Activated CD4-positive, alpha-beta T cell treated with anti-CD3 and anti-CD28 coated beads for 1 hour (primary cell): ENCODE measurements around the gene SORCS2.

Experiments used
- DNase-seq: peaks from one replicate; pipeline ENCODE4 v3.0.0-alpha.2; 2020

SORCS2 gene

GRCh38 chr4:7778510-7779431 is 586.4 kb downstream of the SORCS2 start:
- no peak for DNase-seq

DNA sequence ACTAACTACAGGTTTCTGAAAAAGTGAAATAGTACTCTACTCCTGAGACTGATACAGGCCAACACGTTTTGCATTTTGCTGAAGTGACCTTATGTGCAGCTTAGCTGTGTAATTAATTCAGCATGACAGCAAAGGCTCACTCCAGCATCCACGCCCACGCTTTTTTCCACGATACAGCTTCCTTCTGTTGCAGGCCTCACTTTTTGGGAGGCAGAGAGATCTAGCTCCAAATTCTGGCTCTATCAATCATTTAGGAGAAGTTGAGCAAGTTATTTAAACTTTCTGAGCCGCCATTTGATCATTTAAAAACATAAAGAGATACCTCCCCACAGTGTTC is 587.1 kb downstream of the SORCS2 start:
- DNase-seq: no peak

DNA sequence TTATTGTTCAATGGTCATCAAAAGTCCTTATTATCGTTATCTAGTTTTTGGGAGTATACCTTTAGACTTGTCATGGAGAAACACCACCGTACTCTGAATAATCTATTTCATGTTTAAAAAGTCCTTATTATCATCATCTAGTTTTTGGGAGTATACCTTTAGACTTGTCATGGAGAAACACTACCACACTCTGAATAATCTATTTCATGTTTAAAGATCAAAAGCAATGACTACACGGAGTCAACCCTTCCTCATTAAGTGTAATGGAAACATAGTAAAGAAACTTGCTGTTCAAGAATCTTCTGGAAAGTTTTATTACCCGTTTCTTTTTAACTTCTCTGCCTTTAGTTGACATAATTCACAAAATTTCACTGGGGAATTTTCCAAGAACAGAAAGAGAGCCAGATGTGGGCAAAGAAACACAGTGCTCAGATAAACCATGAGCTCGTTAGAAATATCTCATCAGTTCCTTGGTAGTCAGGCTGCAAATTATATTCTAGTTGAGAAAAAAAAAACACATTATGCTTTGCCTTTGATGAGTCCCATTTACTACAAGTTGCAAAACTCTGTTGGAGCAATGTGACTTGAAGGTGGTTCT is 588.5 kb downstream of the SORCS2 start:
- DNase-seq: no peak

DNA sequence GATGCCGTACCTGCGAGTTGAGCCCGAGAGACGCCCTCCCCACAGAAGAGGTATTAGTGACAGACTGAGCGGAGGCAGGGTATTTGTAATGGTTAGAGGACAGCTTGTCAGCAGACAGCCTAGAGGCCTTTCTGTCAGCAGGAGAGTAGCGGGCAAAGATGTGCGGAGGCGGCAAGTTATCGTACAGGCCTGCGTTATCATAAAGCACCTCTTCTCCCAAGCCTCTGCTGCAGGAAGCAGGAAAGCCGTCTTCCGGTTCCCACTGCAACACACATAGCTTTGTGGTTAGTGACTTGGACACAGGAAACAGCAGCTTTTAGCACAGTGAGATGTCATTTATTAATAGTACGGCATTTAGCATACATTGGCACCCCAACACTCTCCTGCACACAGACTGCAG is 589.0 kb downstream of the SORCS2 start:
- DNase-seq: no peak

DNA sequence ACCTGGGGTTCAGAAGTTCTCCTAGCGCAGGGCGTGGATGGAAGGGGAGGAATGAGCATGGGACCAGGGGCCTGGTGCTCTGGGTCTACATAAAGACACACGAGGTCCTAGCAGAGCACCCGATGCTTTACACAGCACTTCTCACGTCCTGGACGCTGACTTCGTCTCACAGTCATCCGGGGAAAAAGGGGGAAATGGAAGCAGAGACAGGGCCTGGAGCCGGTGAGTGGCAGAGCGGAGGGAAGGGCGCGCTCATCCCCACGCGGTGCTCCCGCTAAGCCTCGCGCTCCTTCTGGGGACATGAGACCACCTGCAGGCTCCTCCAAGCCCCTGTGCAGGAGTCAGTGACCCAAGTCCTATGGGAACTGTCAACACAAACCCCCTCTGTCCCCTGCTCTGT is 589.7 kb downstream of the SORCS2 start:
- no peak for DNase-seq

GRCh38 chr4:7782783-7783182 is 590.4 kb downstream of the SORCS2 start:
- no peak for DNase-seq

DNA sequence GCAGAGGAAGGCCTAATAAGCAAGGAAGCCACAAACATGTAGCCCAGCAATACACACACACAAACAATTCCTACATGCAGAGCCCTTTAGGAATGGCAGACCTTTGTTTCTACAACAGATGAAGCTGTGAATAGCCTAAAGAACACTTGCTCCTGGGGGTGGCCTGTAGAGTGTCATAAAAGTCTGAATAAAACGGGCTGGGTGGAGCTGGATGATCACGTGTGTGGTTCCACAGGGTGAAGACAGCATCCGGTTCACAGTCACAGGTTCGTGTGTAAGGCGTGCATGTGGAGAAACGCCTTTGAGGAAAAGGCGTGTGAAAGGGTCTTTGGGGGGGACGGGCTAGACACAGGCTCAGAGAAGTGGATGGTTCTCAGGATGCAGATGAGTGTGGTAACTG is 591.2 kb downstream of the SORCS2 start:
- no peak for DNase-seq

DNA sequence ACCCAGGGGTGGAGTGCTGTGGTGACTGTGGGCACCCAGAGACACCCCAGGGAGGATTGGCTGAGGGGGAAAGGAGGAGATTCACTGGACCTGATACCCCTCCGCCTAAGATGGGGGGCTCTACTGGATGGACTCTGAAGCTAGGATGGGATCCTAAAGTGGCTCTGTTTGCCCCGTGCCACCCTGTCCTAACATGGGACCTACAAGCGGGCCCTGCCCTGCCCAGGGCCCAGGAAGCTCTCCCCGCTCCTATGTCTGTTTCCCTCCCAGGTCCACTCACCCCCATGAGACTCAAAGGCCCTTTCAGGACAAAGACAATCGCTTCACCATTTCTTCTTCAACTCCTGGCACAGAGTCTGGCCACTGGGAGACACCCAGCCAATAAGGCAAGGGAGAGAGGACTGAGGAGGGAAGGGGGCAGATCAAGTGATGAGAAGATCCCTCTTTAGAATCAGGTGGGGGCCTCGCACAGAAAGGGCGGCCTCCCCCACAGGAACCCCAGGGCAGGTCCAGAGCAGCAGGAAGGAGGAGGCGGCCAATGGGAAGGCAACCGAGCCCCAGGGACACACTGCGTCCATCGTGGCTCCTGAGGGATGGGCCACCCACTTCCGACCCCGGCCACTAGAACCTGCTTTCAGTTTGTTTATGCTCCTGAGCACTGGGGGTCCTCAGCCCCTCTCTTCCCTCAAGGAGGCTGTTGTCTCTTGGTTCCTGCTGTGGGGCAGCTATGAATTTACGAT is 592.0 kb downstream of the SORCS2 start:
- DNase-seq: no peak

DNA sequence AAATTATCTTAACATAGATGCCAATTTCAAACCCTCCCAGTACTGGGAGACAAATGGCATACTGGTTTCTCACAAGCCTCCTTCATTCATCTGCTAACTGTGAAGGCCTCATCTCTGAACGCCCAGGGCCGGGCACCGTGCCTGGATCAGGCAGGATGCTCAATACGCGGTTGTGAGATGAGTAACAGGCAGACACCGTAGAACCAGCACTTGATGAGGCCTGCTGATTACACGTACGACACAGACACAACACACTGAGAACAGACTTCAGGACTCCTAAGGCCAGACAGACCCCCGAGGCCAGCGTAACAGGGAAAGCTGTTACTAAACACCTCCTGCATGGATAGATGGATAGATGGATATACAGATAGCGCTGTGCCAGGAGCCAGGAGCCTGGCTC is 592.7 kb downstream of the SORCS2 start:
- DNase-seq: no peak

- DNase-seq: no peak
These were observed 593.7 kb downstream of the SORCS2 start for GRCh38 chr4:7786040-7786439.

DNA sequence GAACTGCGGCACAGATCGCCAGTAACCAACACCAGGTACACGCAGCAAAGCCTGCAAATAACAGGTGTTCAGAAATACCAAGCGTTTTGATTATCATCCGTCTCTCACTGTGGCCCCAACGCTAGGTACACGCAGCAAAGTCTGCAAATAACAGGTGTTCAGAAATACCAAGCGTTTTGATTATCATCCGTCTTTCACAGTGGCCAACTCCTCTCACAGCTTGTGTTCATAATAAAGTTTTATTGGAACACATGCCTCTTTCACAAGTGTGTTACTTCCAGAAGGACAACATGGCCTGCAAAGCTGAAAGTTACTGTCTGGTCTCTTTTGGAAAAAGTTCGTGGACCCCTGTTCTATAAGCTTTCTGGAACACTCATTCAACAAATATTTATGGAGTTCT is 594.2 kb downstream of the SORCS2 start:
- DNase-seq: no peak

DNA sequence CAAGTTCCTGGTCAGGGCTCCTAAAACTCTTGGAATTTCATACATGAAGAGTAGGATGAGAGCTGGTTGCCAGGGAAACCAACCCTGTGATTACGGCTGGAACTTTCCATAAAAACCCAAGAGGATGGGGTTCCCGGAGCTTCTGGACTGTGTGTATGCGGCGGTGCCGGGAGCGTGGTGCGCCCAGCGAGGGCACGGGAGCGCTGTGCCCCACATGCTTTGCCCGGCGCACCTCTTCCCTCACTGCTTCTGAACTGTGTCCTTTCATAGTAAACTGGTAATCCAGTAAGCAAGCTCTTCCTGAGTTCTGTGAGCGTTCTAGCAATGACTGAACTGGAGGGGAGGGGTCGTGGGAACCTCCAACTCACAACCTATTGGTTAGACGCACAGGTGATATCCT is 594.7 kb downstream of the SORCS2 start:
- no peak for DNase-seq

DNA sequence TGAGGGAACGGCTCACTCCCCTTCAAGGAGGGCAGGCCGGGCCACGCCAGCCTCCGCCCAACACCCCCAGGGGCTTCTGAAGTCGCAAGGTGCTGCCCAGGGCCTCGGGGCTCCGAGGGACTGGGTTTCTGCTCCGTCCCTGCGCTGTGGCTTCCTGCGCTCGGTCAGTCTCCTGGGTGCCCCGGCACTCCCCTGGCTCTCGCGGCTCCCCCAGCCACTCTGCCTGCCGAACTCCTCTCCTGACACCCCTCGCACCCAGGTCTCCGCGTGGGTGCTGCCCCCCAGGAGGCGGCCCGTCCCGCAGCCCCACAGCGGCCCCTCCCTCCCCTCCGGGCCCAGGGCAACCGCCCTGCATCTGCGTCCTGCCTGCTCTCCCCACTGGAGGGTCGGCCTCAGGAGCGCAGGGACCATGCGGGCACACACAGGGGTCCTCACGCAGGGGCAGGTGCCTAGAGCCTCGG is 595.4 kb downstream of the SORCS2 start:
- DNase-seq: no peak

- no peak for DNase-seq
These were observed 595.9 kb downstream of the SORCS2 start for GRCh38 chr4:7788193-7788592.

DNA sequence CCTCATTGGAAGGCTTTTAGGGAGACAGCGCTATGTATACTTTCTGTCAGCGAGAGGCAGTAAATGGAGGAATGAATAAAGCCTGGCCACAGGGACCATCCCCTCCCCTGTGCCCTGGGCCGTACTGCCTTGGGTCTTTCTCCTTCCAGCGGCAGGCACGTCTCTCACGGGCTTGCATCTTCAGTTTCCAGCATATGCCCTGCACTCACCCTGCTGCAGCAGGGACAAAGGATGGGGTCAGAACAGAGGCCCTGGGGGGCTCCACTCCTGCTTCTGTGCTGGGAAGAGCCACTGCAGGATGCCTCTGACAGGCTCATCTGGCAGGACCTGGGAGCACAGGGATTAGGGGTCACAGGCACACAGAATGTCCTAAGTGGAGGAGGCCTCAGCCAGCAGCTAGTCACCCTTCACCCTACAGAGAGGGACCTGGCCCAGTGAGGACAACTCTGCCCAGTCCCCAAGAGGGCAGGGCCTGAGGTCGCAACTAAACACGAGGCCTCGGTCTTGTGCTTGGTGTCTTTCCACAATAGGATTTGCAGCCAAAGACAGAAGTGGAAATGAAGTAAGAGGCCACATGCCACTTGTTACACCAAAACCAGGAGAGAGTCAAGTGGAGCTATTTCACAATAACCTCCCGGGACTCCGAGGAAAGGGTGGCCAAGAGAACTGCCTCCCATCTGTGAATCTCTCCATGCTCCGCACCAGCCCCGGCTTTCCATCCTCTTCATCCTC is 596.5 kb downstream of the SORCS2 start:
- DNase-seq: no peak

DNA sequence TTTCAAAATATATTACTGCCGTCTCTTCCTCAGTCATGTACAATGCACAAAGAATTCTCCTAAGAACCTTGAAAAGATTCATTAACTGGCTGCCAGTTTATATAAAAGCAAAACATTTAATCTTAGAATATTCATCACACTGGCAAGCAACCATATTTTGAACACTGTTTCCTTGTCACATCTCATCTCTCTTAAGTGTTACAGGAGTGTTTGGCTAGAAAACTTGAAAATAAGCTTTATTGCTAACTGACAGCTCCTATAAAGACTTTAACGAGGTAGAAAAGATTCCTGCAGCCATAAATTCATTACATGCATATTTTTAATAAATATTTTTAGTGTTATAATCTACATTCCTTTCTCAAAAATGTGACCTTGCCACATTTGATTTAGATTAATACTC is 597.7 kb downstream of the SORCS2 start:
- DNase-seq: no peak

- DNase-seq: no peak
These were observed 598.7 kb downstream of the SORCS2 start for GRCh38 chr4:7790999-7791398.
